Measurements from ENCODE around the gene BCL11A.

GRCh38 chr2:60529136-60529784, 24.2 kb downstream of the BCL11A start:
- TF ChIP-seq ZNF274 (IDR thresholded peaks at IDR 0.05; ENCODE audit: low read depth, low read length) (no peak), SUZ12 (IDR thresholded peaks at IDR 0.05; ENCODE audit: extremely low read depth, insufficient read depth, insufficient read length) (no peak)
